Measurements from ENCODE around the gene TOB2.

- no peak for TF ChIP-seq CTCF (conservative IDR thresholded peaks at IDR 0.05 in 1 of 2, IDR thresholded peaks at IDR 0.05 in 1 of 2; ENCODE audit: extremely low read depth in 1 of 2, insufficient read depth in 1 of 2, low read depth in 1 of 2, low read length in 2 of 2)
- no peak for TF ChIP-seq EZH2 (IDR thresholded peaks at IDR 0.05; ENCODE audit: borderline replicate concordance, low read length)
Observed at GRCh38 chr22:41387341-41387740, 59.3 kb downstream of the TOB2 start.

Measured in mammary epithelial cell (primary cell).